ENCODE measurements around the gene CTU2. TPM values are rescaled to one million over a fixed set of nuclear protein-coding genes. Genes with fewer than 3 reads are reported as not detected.

CTU2 gene
- polyA plus RNA-seq, 1 donor from 2014 or later: 26.3 TPM

- TF ChIP-seq SMC3 (conservative IDR thresholded peaks at IDR 0.05; ENCODE audit: poor library complexity) (no peak), EP300 (conservative IDR thresholded peaks at IDR 0.05; ENCODE audit: poor library complexity, severe bottlenecking) (no peak), MXI1 (conservative IDR thresholded peaks at IDR 0.05; ENCODE audit: poor library complexity, severe bottlenecking) (no peak), TAF1 (IDR thresholded peaks at IDR 0.05; ENCODE audit: low read depth) (no peak), EZH2 (IDR thresholded peaks at IDR 0.05; ENCODE audit: borderline replicate concordance, insufficient read depth, low read length, poor library complexity, severe bottlenecking) (no peak), REST (IDR thresholded peaks at IDR 0.05; ENCODE audit: borderline replicate concordance) (no peak), POLR2AphosphoS5 (IDR thresholded peaks at IDR 0.05) (no peak)
- no peak overlapping the region for H3K27ac ChIP-seq (ENCODE audit: low read length)
- no peaks in the 10 kb centered on the region for H3K79me2 ChIP-seq (replicated peaks; ENCODE audit: insufficient read depth, low read length)
- H3K9me2 ChIP-seq (ENCODE audit: insufficient read depth, low read length): no peaks in the 10 kb centered on the region
- no peaks in the 10 kb centered on the region for H3K27me3 ChIP-seq (ENCODE audit: insufficient read depth, low read depth, low read length)
- H3K4me2 ChIP-seq (ENCODE audit: low read length): no peak overlapping the region
- no peaks in the 10 kb centered on the region for H3K36me3 ChIP-seq (ENCODE audit: insufficient read depth, low read length)
- no peak overlapping the region for H2AFZ ChIP-seq (ENCODE audit: low read depth, low read length)
- no peaks in the 10 kb centered on the region for H4K20me1 ChIP-seq (ENCODE audit: insufficient read depth)
- H3F3A ChIP-seq (ENCODE audit: insufficient read depth, low read length, poor library complexity, severe bottlenecking): no peaks in the 10 kb centered on the region
- no peak overlapping the region for H3K9ac ChIP-seq (ENCODE audit: low read length)
- no peak overlapping the region for H3K4me3 ChIP-seq (ENCODE audit: low read length)
- no peaks in the 10 kb centered on the region for H3K9me3 ChIP-seq (ENCODE audit: low read length)
Measured at GRCh38 chr16:88669980-88670379, 36.3 kb upstream of the CTU2 start.

DNA sequence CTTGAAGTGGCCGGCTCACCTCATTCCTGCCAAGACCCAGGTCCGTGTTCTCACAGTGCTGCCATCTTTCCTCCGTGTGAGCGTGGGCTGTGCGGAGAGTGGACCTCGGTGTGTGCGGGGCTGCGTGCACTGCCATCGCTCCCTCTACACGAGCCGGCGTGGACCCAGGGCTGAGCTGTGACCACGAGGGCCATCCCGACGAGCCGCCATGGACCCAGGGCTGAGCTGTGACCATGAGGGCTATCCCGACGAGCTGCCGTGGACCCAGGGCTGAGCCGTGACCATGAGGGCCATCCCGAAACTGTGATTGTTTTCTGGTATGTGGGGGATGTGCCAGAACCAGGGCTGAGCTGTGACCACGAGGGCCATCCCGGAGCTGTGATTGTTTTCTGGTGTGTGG is 34.5 kb upstream of the CTU2 start:
- Histone ChIP-seq H4K20me1 (ENCODE audit: insufficient read depth) (no peaks in the 10 kb centered on the region), H3K79me2 (replicated peaks; ENCODE audit: insufficient read depth, low read length) (no peaks in the 10 kb centered on the region)

DNA sequence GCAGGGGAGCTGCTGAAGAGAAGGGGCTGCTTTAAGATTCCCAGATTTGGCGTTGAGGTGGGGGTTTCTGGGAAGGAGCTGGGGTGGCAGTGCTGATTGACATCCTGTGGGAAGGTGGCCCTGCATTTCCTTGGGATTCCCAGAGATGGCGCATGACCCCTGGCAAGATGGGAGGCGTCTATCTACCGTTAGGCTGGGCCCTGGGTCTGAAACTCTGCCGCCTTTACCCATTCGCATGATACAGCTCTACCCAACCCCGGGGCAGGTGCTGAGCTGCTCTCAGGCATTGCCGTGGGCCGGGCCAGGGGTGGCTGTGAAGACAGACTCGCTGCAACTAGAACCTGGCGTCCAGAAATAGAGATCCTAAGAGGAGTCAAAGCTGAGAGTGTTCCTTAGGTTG is 33.5 kb upstream of the CTU2 start:
- TF ChIP-seq REST (IDR thresholded peaks at IDR 0.05; ENCODE audit: borderline replicate concordance) (no peak), RAD21 (conservative IDR thresholded peaks at IDR 0.05) (no peak), MXI1 (conservative IDR thresholded peaks at IDR 0.05; ENCODE audit: poor library complexity, severe bottlenecking) (no peak), EZH2 (IDR thresholded peaks at IDR 0.05; ENCODE audit: borderline replicate concordance, insufficient read depth, low read length, poor library complexity, severe bottlenecking) (no peak), CTCF (IDR thresholded peaks at IDR 0.05; ENCODE audit: poor library complexity, severe bottlenecking) (no peak), SMC3 (conservative IDR thresholded peaks at IDR 0.05; ENCODE audit: poor library complexity) (no peak), POLR2AphosphoS5 (IDR thresholded peaks at IDR 0.05) (no peak)
- Histone ChIP-seq H3K4me3 (ENCODE audit: low read length) (no peak overlapping the region), H2AFZ (ENCODE audit: low read depth, low read length) (no peak overlapping the region), H3K27me3 (ENCODE audit: insufficient read depth, low read depth, low read length) (no peaks in the 10 kb centered on the region), H3K79me2 (replicated peaks; ENCODE audit: insufficient read depth, low read length) (no peaks in the 10 kb centered on the region), H3K4me2 (ENCODE audit: low read length) (no peak overlapping the region), H3K9ac (ENCODE audit: low read length) (no peak overlapping the region), H4K20me1 (ENCODE audit: insufficient read depth) (no peaks in the 10 kb centered on the region), H3K9me3 (ENCODE audit: low read length) (no peaks in the 10 kb centered on the region), H3F3A (ENCODE audit: insufficient read depth, low read length, poor library complexity, severe bottlenecking) (no peaks in the 10 kb centered on the region), H3K27ac (ENCODE audit: low read length) (no peak overlapping the region), H3K9me2 (ENCODE audit: insufficient read depth, low read length) (no peaks in the 10 kb centered on the region), H3K36me3 (ENCODE audit: insufficient read depth, low read length) (no peaks in the 10 kb centered on the region)

More for the DNA sequence above, 34.5 kb upstream of the CTU2 start:
- TF ChIP-seq TAF1 (IDR thresholded peaks at IDR 0.05; ENCODE audit: low read depth): no peak
- no peak for TF ChIP-seq EZH2 (IDR thresholded peaks at IDR 0.05; ENCODE audit: borderline replicate concordance, insufficient read depth, low read length, poor library complexity, severe bottlenecking)
- no peak for TF ChIP-seq SMC3 (conservative IDR thresholded peaks at IDR 0.05; ENCODE audit: poor library complexity)
- TF ChIP-seq POLR2AphosphoS5 (IDR thresholded peaks at IDR 0.05): no peak
- Histone ChIP-seq H3K27me3 (ENCODE audit: insufficient read depth, low read depth, low read length) (no peaks in the 10 kb centered on the region), H3K36me3 (ENCODE audit: insufficient read depth, low read length) (no peaks in the 10 kb centered on the region), H3K9me2 (ENCODE audit: insufficient read depth, low read length) (no peaks in the 10 kb centered on the region), H3K9me3 (ENCODE audit: low read length) (no peaks in the 10 kb centered on the region), H3K27ac (ENCODE audit: low read length) (no peak overlapping the region), H3K9ac (ENCODE audit: low read length) (no peak overlapping the region), H2AFZ (ENCODE audit: low read depth, low read length) (no peak overlapping the region), H3K4me3 (ENCODE audit: low read length) (no peak overlapping the region), H3K4me2 (ENCODE audit: low read length) (no peak overlapping the region), H3F3A (ENCODE audit: insufficient read depth, low read length, poor library complexity, severe bottlenecking) (no peaks in the 10 kb centered on the region)

All from neural cell (in vitro differentiated cells).